Tibial nerve (tissue), 4 donors: ENCODE results near the gene TNXB. TPM values are rescaled to one million over a fixed set of nuclear protein-coding genes. Genes with fewer than 3 reads are reported as not detected.

Experiments used
- DNase-seq, 2 donors: peaks; one replicate each; pipeline ENCODE4 v3.0.0-alpha.2; 2019; ENCODE audit warnings: low spot score in 2 of 2
- H3K27ac ChIP-seq, 4 donors: fragments of 200-600 bp; sonication (generic) in 3 of 4; one replicate each; pipeline ENCODE4 v1.5.1; 2017 to 2019; ENCODE audit warnings: mild to moderate bottlenecking in 1 of 4
- H3K27me3 ChIP-seq, 2 donors: fragments of 200-600 bp; sonication (generic) in 1 of 2; one replicate each; pipeline versions ENCODE4 v1.5.1 to v1.6.0; 2017 to 2019
- H3K36me3 ChIP-seq, 3 donors: fragments of 200-600 bp; sonication (generic); one replicate each; pipeline ENCODE4 v1.5.1; 2018 to 2019
- H3K4me1 ChIP-seq, 4 donors: fragments of 200-600 bp; sonication (generic) in 3 of 4; one replicate each; pipeline ENCODE4 v1.5.1; 2017 to 2019
- H3K4me3 ChIP-seq, 4 donors: fragments of 200-600 bp; sonication (generic) in 3 of 4; one replicate each; pipeline ENCODE4 v1.5.1; 2017 to 2019; ENCODE audit warnings: mild to moderate bottlenecking in 1 of 4, moderate library complexity in 1 of 4
- H3K9me3 ChIP-seq, 4 donors: fragments of 200-600 bp; sonication (generic) in 3 of 4; one replicate each; pipeline ENCODE4 v1.5.1; 2017 to 2019
- CTCF ChIP-seq, 5 experiments: fragments of 200-600 bp in 3 of 5; fragments of 450-650 bp in 2 of 5; sonication (generic) in 3 of 5; IDR thresholded peaks; one replicate each; pipeline ENCODE4 v1.5.1; 2016 to 2019; ENCODE audit warnings: antibody characterized with exemption in 5 of 5, mild to moderate bottlenecking in 3 of 5, moderate library complexity in 2 of 5
- EP300 ChIP-seq, 2 donors: sonication (generic); formaldehyde crosslinking; IDR thresholded peaks; one replicate each; pipeline ENCODE4 v1.6.1; 2017; ENCODE audit warnings: antibody characterized with exemption in 2 of 2, mild to moderate bottlenecking in 1 of 2
- POLR2A ChIP-seq, 2 donors: fragments of 450-650 bp; IDR thresholded peaks; one replicate each; pipeline ENCODE4 v1.6.1; 2017; ENCODE audit warnings: antibody characterized with exemption in 2 of 2, mild to moderate bottlenecking in 2 of 2, moderate library complexity in 2 of 2
- WGBS, 2 donors: methylation state at CpG; one replicate each; pipeline ENCODE4 v1.1.5; 2018; 5-methylcytosine and 5-hydroxymethylcytosine counted together
- total RNA-seq, 4 donors: library from RNA; depleted of rRNA; stranded (reverse); fragments of >200 nt; gene quantifications; one replicate each; pipeline ENCODE4 v1.1.0, GENCODE V29; 2016

Gene TNXB
- total RNA-seq, result 100 to 1,000 TPM; 231 to 547 (median 297) TPM

GRCh38 chr6:32109114-32109764 lies at the start of gene TNXB:
TNXB (minus strand) TSS chr6:32109338; CDS start chr6:32098198, 11,140 bp downstream.
- WGBS, 2 donors, result 6% methylated on average over 9 to 12 of the region's 12 CpGs
- H3K27ac ChIP-seq, result peak within 1 kb of the TSS; percentile 73 to 93 (median 84)
- peaks cover 0 to 96% (median 68%) of the 10 kb centered on the region in 4 donors for H3K4me1 ChIP-seq

GRCh38 chr6:32158052-32158451 lies 48.9 kb upstream of the TNXB start:
- no peak for DNase-seq
- TF ChIP-seq POLR2A (IDR thresholded peaks at IDR 0.05) (no peak), CTCF (IDR thresholded peaks at IDR 0.05) (no peak), EP300 (IDR thresholded peaks at IDR 0.05) (no peak)
- peaks cover 0 to 70% (median 0%) of the 10 kb centered on the region in 3 donors for H3K36me3 ChIP-seq

More at GRCh38 chr6:32109114-32109764, at the start of gene TNXB:
- H3K9me3 ChIP-seq, result no peaks in the 10 kb centered on the region
- H3K36me3 ChIP-seq, result no peaks in the 10 kb centered on the region
- peak within 1 kb of the TSS; percentile 24 to 62 (median 34) for H3K4me3 ChIP-seq
- no peaks in the 10 kb centered on the region for H3K27me3 ChIP-seq
- peak in 1 of 2 donors; percentile 27 for TF ChIP-seq EP300 (IDR thresholded peaks at IDR 0.05)
- no peak for TF ChIP-seq POLR2A (IDR thresholded peaks at IDR 0.05)
- DNase-seq, result no peak

GRCh38 chr6:32156891-32157290 lies 47.8 kb upstream of the TNXB start:
- Histone ChIP-seq H3K4me1 (peaks cover 4 to 43% (median 22%) of the 10 kb centered on the region in 4 donors), H3K36me3 (peaks cover 0 to 59% (median 0%) of the 10 kb centered on the region in 3 donors), H3K27me3 (no peaks in the 10 kb centered on the region), H3K9me3 (no peaks in the 10 kb centered on the region), H3K27ac (peak overlapping the region in 1 of 4 donors; percentile 97), H3K4me3 (no peak overlapping the region)
- WGBS, 2 donors, result 87 to 88% methylated on average over 9 of the region's 9 CpGs
- no peak for DNase-seq
- no peak for TF ChIP-seq POLR2A (IDR thresholded peaks at IDR 0.05)
- TF ChIP-seq CTCF (IDR thresholded peaks at IDR 0.05), result no peak
- TF ChIP-seq EP300 (IDR thresholded peaks at IDR 0.05), result no peak

More at GRCh38 chr6:32158052-32158451, 48.9 kb upstream of the TNXB start:
- H3K9me3 ChIP-seq, result no peaks in the 10 kb centered on the region
- H3K27me3 ChIP-seq, result no peaks in the 10 kb centered on the region
- H3K4me1 ChIP-seq, result peaks cover 4 to 40% (median 15%) of the 10 kb centered on the region in 4 donors
- no peak overlapping the region for H3K27ac ChIP-seq
- no peak overlapping the region for H3K4me3 ChIP-seq

- TF ChIP-seq EP300 (IDR thresholded peaks at IDR 0.05) (no peak), POLR2A (IDR thresholded peaks at IDR 0.05) (no peak), CTCF (IDR thresholded peaks at IDR 0.05) (peak; percentile 33 to 80 (median 58))
- Histone ChIP-seq H3K27ac (peak overlapping the region; percentile 87 to 97 (median 92)), H3K4me3 (peak overlapping the region; percentile 50 to 80 (median 73)), H3K9me3 (no peaks in the 10 kb centered on the region), H3K36me3 (peaks cover 0 to 37% (median 0%) of the 10 kb centered on the region in 3 donors), H3K4me1 (peaks cover 4 to 63% (median 27%) of the 10 kb centered on the region in 4 donors), H3K27me3 (no peaks in the 10 kb centered on the region)
- DNase-seq, result peak in 1 of 2 donors; percentile 47
- 2 to 4% methylated on average over 24 to 29 of the region's 34 CpGs for WGBS, 2 donors
Measured at GRCh38 chr6:32154514-32155161, 45.5 kb upstream of the TNXB start.

GRCh38 chr6:32153564-32154513 lies 44.7 kb upstream of the TNXB start, which contains the start of gene PPT2:
PPT2 (plus strand) TSS chr6:32154141; CDS start chr6:32154595, 454 bp downstream.
- peak within 1 kb of the TSS; percentile 50 to 80 (median 73) for H3K4me3 ChIP-seq
- peaks cover 4 to 65% (median 28%) of the 10 kb centered on the region in 4 donors for H3K4me1 ChIP-seq
- H3K27me3 ChIP-seq, result no peaks in the 10 kb centered on the region
- TF ChIP-seq POLR2A (IDR thresholded peaks at IDR 0.05) (peak in 1 of 2 donors; percentile 65), CTCF (IDR thresholded peaks at IDR 0.05) (peak in 4 of 5 experiments; percentile 20 to 44 (median 27)), EP300 (IDR thresholded peaks at IDR 0.05) (peak; percentile 87 to 94)
- peaks cover 0 to 39% (median 0%) of the 10 kb centered on the region in 3 donors for H3K36me3 ChIP-seq
- DNase-seq, result peak; percentile 84 to 90
- no peaks in the 10 kb centered on the region for H3K9me3 ChIP-seq
- H3K27ac ChIP-seq, result peak within 1 kb of the TSS; percentile 87 to 97 (median 92)
- 1% methylated on average over 44 to 46 of the region's 52 CpGs for WGBS, 2 donors
